Type B pancreatic cell (in vitro differentiated cells): Measurements from ENCODE around the gene MORN1. TPM values are rescaled to one million over a fixed set of nuclear protein-coding genes. Genes with fewer than 3 reads are reported as not detected.

Experiments
- DNase-seq: peaks from one replicate; pipeline ENCODE4 v3.0.0; 2021; ENCODE audit warnings: mixed read lengths; ENCODE audit not compliant: unreplicated experiment; ENCODE audit errors: extremely low spot score
- H3K27ac Mint-ChIP-seq: 2 replicates; pipeline ENCODE4 v1.8.0; 2021; ENCODE audit warnings: mild to moderate bottlenecking, mixed read lengths
- H3K27me3 Mint-ChIP-seq: 2 replicates; pipeline ENCODE4 v1.8.0; 2021; ENCODE audit warnings: mixed read lengths
- H3K36me3 Mint-ChIP-seq: 2 replicates; pipeline ENCODE4 v1.8.0; 2021; ENCODE audit warnings: mixed read lengths
- H3K4me1 Mint-ChIP-seq: one replicate; pipeline ENCODE4 v1.8.0; 2021; ENCODE audit warnings: mixed read lengths; ENCODE audit not compliant: unreplicated experiment
- H3K4me3 Mint-ChIP-seq: 2 replicates; pipeline ENCODE4 v1.8.0; 2021; ENCODE audit warnings: mild to moderate bottlenecking, mixed read lengths
- H3K9me3 Mint-ChIP-seq: 2 replicates; pipeline ENCODE4 v1.8.0; 2021; ENCODE audit warnings: mixed read lengths
- total RNA-seq: library from RNA; stranded (reverse); gene quantifications from 2 replicates; pipeline ENCODE4 v1.2.1, GENCODE V29; 2021; ENCODE audit warnings: low replicate concordance
- TF ChIP-seq, protein P1 (sequence below): fragments of 200-600 bp; sonication (generic); conservative IDR thresholded peaks from 2 replicates; pipeline ENCODE4 v1.5.0; 2021; ENCODE audit warnings: antibody characterized with exemption, mild to moderate bottlenecking

MORN1 gene
- total RNA-seq, 1 donor from 2014 or later, result 27.5 TPM

DNA sequence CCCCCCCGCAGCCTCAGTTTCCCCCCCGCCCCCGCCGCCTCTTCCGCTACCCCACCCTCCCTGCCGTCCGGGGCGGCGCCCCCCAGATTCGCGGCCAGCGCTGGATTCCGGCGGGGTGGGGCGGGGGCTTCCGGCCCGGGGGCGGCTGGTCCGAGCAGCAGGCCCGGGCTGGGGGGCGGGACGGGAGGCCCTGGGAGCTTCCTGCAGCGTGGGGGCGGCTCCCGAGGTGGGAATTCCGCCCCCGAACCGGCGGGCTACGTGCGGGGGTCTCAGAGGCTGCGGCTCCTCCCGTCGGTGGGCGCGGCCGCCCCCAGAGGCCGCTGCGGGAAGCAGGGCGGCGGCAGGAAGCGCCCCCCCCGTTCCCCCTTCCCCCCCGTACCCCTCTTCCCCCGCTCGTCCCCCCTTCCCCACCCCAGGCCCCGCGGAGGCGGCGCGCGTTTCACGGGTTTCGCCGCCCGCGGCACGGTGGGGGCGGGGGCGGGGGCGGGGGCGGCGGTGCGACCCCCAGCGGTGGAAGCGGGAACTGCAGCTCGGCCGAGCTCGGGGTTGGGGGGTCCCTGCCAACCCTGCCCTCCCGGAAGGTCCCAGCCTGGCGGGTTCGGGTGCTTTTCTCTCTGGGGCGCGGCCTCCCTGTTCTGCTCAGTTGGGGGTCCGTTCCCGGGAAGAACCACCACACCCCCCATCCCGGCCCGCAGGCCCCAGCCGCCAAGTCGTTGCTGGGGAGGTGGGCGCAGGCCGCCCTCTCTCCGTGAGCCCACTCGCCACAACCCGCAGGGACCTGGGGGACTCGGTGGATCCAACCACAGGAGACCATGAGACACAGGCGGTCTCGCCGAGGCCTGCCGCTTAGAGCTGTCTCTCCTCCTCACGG is 76.3 kb downstream of the MORN1 start:
- no peaks in the 10 kb centered on the region for H3K36me3 Mint-ChIP-seq
- TF ChIP-seq, protein P1, sequence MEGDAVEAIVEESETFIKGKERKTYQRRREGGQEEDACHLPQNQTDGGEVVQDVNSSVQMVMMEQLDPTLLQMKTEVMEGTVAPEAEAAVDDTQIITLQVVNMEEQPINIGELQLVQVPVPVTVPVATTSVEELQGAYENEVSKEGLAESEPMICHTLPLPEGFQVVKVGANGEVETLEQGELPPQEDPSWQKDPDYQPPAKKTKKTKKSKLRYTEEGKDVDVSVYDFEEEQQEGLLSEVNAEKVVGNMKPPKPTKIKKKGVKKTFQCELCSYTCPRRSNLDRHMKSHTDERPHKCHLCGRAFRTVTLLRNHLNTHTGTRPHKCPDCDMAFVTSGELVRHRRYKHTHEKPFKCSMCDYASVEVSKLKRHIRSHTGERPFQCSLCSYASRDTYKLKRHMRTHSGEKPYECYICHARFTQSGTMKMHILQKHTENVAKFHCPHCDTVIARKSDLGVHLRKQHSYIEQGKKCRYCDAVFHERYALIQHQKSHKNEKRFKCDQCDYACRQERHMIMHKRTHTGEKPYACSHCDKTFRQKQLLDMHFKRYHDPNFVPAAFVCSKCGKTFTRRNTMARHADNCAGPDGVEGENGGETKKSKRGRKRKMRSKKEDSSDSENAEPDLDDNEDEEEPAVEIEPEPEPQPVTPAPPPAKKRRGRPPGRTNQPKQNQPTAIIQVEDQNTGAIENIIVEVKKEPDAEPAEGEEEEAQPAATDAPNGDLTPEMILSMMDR, result peak; percentile 99
- no peak for DNase-seq
- H3K4me3 Mint-ChIP-seq, result peak overlapping the region; percentile 54
- H3K27me3 Mint-ChIP-seq, result no peaks in the 10 kb centered on the region
- no peak overlapping the region for H3K27ac Mint-ChIP-seq
- H3K9me3 Mint-ChIP-seq, result no peaks in the 10 kb centered on the region
- no peaks in the 10 kb centered on the region for H3K4me1 Mint-ChIP-seq

DNA sequence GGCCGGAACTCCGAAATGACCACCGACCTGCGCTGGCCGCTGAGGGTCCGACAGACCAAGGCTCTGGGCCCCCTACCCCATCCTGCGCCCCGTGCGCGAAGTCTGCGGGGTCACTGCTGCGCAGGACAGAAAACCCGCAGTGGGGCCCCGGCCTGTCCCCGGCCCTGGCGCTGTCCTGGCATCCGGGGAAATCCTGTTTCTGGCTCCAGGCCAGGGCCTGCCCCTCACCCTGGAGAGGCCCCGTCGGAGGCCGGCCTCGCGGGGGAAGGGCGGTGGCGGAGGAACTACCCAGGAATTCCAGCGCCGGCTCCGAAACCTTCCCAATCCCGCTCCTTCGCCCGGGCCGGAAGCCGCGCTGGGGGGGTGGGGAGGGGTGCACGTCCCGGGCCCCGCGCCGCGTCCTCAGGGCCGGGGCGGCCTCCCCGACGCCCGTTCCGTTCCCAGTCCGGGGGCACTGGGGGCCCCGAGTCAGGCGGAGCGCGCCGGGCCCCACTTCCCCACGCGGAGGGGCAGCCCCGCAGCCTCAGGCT is 77.0 kb downstream of the MORN1 start:
- no peak overlapping the region for H3K4me3 Mint-ChIP-seq
- TF ChIP-seq, protein P1, result no peak
- H3K9me3 Mint-ChIP-seq, result no peaks in the 10 kb centered on the region
- H3K4me1 Mint-ChIP-seq, result no peaks in the 10 kb centered on the region
- H3K27me3 Mint-ChIP-seq, result no peaks in the 10 kb centered on the region
- DNase-seq, result peak; percentile 83
- no peaks in the 10 kb centered on the region for H3K36me3 Mint-ChIP-seq
- H3K27ac Mint-ChIP-seq, result no peak overlapping the region

DNA sequence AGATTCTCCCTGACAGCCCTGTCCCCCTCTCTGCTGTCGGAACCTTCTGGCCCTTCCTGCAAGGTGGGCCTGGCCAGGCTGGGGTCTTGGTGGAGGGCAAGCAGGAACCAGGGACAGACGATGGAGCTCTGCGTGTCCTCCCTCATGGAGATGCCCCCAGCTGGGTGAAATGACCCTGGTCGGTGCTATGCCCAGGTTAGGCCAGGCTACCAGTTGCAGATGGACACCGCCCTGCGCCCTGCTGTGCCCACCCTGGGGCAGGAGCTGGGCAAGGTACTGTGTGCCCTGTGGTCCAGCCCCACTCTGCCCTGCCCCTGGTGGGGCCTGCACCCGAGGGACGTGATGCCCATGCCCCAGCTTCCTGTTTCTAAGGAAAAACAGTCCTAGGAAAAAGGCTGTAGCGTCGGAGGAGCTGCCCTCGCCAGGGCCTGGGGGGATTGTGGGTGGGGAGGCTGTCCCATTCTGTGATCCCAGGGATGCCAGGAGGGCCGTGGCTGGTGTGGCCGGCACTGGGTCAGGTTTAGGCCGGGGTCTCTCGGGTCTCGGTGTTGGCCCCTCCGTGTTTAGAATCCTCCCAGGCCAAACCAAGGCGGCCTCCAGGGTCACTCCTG is 77.6 kb downstream of the MORN1 start:
- TF ChIP-seq, protein P1, result no peak
- Mint-ChIP-seq H3K4me1 (no peaks in the 10 kb centered on the region), H3K27me3 (no peaks in the 10 kb centered on the region), H3K9me3 (no peaks in the 10 kb centered on the region), H3K36me3 (no peaks in the 10 kb centered on the region), H3K4me3 (peak overlapping the region; percentile 34), H3K27ac (no peak overlapping the region)
- no peak for DNase-seq

DNA sequence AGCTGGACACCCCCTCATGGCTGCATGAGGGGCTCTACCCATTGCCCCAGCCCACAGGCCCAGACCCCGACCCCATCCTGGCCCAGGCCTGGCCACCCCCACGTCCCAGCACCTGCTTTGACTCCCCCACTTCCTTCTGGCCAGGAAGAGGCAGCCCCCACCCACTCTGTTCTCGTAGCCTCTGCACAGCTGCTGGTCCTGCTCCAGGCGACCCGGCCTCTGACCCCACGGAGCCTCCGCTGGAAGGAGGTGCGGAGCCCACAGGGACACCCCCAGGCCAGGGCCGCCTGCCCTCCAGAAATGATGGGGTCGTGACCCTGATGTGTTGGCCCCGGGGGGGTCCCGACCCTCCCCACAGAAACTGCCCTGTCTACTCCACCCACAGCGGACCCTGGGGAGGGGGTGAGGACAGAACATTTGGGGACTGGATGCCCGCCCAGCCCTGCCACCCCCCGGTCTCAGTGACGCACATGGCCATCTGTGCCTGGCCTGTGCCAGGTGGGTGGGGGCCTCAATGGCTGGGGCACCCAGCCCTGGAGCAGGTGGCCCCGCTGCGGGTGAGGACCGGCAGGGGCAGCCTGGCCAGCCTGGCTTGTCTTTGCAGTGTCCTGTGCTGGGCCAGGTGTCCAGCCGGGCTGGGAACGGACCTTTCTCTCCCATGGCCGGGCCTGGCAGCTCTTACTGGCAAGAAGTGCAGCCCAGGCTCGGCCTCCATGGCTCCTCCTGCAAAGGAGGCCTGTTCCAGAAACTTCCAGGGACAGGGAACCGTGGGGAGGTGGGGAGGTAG is 78.6 kb downstream of the MORN1 start:
- Mint-ChIP-seq H3K9me3 (no peaks in the 10 kb centered on the region), H3K27ac (no peak overlapping the region), H3K36me3 (peaks cover 8% of the 10 kb centered on the region), H3K27me3 (no peaks in the 10 kb centered on the region), H3K4me1 (no peaks in the 10 kb centered on the region), H3K4me3 (no peak overlapping the region)
- DNase-seq, result no peak
- TF ChIP-seq, protein P1, result no peak

DNA sequence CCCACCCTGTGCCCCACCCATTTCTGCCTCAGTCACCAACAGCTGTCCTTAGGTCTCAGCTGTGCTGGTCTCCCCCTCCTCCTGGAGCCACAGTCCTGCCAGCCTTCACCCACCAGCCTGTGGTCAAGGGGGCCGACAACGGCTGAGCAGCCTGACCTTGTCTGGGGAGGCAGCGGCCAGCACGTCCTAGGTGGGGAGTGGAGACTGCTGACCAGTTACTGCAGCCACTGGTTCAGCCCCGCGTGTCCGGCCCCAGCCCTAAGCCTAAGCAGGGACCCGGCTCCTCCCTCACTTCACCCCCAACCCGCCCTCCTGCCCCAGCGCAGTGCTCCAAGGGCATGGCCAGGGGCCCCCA is 79.2 kb downstream of the MORN1 start:
- Mint-ChIP-seq H3K4me1 (no peaks in the 10 kb centered on the region), H3K4me3 (no peak overlapping the region), H3K27me3 (no peaks in the 10 kb centered on the region), H3K27ac (no peak overlapping the region), H3K36me3 (peaks cover 11% of the 10 kb centered on the region), H3K9me3 (no peaks in the 10 kb centered on the region)
- no peak for DNase-seq
- TF ChIP-seq, protein P1, result no peak
